ENCODE measurements around the gene PRKCA. TPM values are rescaled to one million over a fixed set of nuclear protein-coding genes. Genes with fewer than 3 reads are reported as not detected.

The PRKCA gene
- total and polyA plus RNA-seq, 2 donors (not counting 3 experiments of a cell fraction or from before 2014, with no cell fraction given) = 7.5 to 34.2 TPM

DNA sequence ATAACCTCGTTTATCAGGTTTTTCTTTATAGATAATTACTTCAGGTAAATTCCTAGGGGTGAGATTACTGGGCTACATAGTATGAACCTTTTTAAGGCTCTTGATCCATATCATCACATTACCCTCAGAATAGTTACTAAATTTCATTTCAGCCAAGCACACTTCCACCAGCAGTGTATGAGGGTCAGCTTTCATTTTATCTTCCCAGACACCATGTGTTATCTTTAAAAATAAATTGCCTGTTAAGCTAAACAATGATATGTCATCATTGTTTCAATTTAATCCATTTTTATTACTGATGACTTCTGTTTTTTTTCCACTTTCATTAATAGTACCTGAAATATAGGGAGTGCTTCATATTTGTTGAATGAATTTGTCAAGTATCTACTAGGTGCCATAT, 33.4 kb downstream of the PRKCA start:
- POLR2A ChIA-PET = no interaction called here
- no peaks in the 10 kb centered on the region for H3K4me1 ChIP-seq (ENCODE audit: control insufficient read depth, extremely low read depth, insufficient read depth, low read length)
- no peaks in the 10 kb centered on the region for H3K36me3 ChIP-seq (ENCODE audit: control insufficient read depth in 2 of 2, extremely low read depth in 1 of 2, insufficient read depth in 2 of 2, low read length in 2 of 2)
- CTCF ChIA-PET = interaction anchor here (1.1 to 2.2 kb wide), 2 partner anchors 9 to 18 kb away, joined by 3 to 10 read pairs; no protein-coding TSS in a partner anchor
- H3K27ac ChIP-seq (ENCODE audit: insufficient read depth, low read depth, low read length) = no peak overlapping the region
- no TSS peak for BruUV-seq (replicated peaks)
- H3K4me2 ChIP-seq (ENCODE audit: insufficient read depth, low read length) = no peak overlapping the region
- no peaks in the 10 kb centered on the region for H3K9me1 ChIP-seq (replicated peaks; ENCODE audit: control insufficient read depth, extremely low read depth, insufficient read depth, low read length)
- no peak overlapping the region for H3K4me3 ChIP-seq (replicated peaks in 1 of 3; ENCODE audit: insufficient read depth in 1 of 3, low read depth in 1 of 3, low read length in 3 of 3)
- TF ChIP-seq MYC (IDR thresholded peaks at IDR 0.05; ENCODE audit: low read depth, low read length) (no peak), GATA2 (IDR thresholded peaks at IDR 0.05; ENCODE audit: insufficient read depth, insufficient read length, low read depth, low read length) (no peak)
- TF ChIP-seq, protein P1, sequence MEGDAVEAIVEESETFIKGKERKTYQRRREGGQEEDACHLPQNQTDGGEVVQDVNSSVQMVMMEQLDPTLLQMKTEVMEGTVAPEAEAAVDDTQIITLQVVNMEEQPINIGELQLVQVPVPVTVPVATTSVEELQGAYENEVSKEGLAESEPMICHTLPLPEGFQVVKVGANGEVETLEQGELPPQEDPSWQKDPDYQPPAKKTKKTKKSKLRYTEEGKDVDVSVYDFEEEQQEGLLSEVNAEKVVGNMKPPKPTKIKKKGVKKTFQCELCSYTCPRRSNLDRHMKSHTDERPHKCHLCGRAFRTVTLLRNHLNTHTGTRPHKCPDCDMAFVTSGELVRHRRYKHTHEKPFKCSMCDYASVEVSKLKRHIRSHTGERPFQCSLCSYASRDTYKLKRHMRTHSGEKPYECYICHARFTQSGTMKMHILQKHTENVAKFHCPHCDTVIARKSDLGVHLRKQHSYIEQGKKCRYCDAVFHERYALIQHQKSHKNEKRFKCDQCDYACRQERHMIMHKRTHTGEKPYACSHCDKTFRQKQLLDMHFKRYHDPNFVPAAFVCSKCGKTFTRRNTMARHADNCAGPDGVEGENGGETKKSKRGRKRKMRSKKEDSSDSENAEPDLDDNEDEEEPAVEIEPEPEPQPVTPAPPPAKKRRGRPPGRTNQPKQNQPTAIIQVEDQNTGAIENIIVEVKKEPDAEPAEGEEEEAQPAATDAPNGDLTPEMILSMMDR (IDR thresholded peaks at IDR 0.05; ENCODE audit: extremely low read depth in 1 of 2, insufficient read depth in 1 of 2, low read depth in 1 of 2, low read length in 2 of 2) = no peak
- no peak for DNase-seq (ENCODE audit: low read depth, low spot score)
- dilution Hi-C loops (cut with MboI; ENCODE audit: extremely low pct_ligation_motif_present, low sequenced_read_pairs) = no loop called here
- peaks cover 15% of the 10 kb centered on the region for H3K79me2 ChIP-seq (ENCODE audit: control insufficient read depth, insufficient read depth, low read length)
- H4K20me1 ChIP-seq (replicated peaks; ENCODE audit: control insufficient read depth, extremely low read depth, insufficient read depth, low read length) = no peaks in the 10 kb centered on the region
- no peak overlapping the region for H2AFZ ChIP-seq (ENCODE audit: low read depth, low read length)
- no peaks in the 10 kb centered on the region for H3K27me3 ChIP-seq (ENCODE audit: control insufficient read depth in 2 of 2, insufficient read depth in 2 of 2, low read length in 2 of 2)
- intact Hi-C loops (cut with micrococcal nuclease) = no loop called here
- H3K9me3 ChIP-seq (replicated peaks; ENCODE audit: control insufficient read depth, insufficient read depth, low read length) = no peaks in the 10 kb centered on the region
- H3K9ac ChIP-seq (replicated peaks; ENCODE audit: extremely low read depth, insufficient read depth, low read length) = no peak overlapping the region
- FAIRE-seq = no peak

DNA sequence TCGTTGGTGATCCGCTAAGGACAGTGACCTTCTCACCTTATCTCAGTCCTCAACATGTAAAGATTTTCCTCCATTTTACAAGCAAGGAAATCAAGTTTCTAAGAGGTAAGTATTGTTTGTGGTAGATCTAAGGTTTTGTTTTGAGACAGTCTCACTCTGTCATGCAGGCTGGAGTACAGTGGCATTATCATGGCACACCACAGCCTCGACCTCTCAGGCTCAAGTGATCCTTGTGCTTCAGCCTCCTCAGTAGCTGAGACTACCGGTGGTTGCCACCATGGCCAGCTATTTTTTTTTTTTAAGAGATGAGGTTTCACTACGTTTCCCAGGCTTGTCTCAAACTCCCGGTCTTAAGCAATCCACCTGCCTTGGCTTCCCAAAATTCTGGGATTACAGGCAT, 34.9 kb downstream of the PRKCA start:
- intact Hi-C loops (cut with micrococcal nuclease) = no loop called here
- POLR2A ChIA-PET = no interaction called here
- CTCF ChIA-PET = interaction anchor here (1.7 kb wide), 1 partner anchor 11 kb away, joined by 4 read pairs; no protein-coding TSS in a partner anchor

More for the DNA sequence above, 34.9 kb downstream of the PRKCA start:
- FAIRE-seq (no peak), DNase-seq (ENCODE audit: low read depth, low spot score) (no peak)
- Histone ChIP-seq H3K79me2 (ENCODE audit: control insufficient read depth, insufficient read depth, low read length) (peaks cover 12% of the 10 kb centered on the region), H3K4me3 (replicated peaks in 1 of 3; ENCODE audit: insufficient read depth in 1 of 3, low read depth in 1 of 3, low read length in 3 of 3) (no peak overlapping the region), H3K4me2 (ENCODE audit: insufficient read depth, low read length) (no peak overlapping the region), H4K20me1 (replicated peaks; ENCODE audit: control insufficient read depth, extremely low read depth, insufficient read depth, low read length) (no peaks in the 10 kb centered on the region), H3K9ac (replicated peaks; ENCODE audit: extremely low read depth, insufficient read depth, low read length) (no peak overlapping the region), H3K36me3 (ENCODE audit: control insufficient read depth in 2 of 2, extremely low read depth in 1 of 2, insufficient read depth in 2 of 2, low read length in 2 of 2) (no peaks in the 10 kb centered on the region), H3K27ac (ENCODE audit: insufficient read depth, low read depth, low read length) (no peak overlapping the region), H3K27me3 (ENCODE audit: control insufficient read depth in 2 of 2, insufficient read depth in 2 of 2, low read length in 2 of 2) (no peaks in the 10 kb centered on the region), H3K4me1 (ENCODE audit: control insufficient read depth, extremely low read depth, insufficient read depth, low read length) (no peaks in the 10 kb centered on the region), H3K9me1 (replicated peaks; ENCODE audit: control insufficient read depth, extremely low read depth, insufficient read depth, low read length) (no peaks in the 10 kb centered on the region), H2AFZ (ENCODE audit: low read depth, low read length) (no peak overlapping the region), H3K9me3 (replicated peaks; ENCODE audit: control insufficient read depth, insufficient read depth, low read length) (no peaks in the 10 kb centered on the region)
- TF ChIP-seq MYC (IDR thresholded peaks at IDR 0.05; ENCODE audit: low read depth, low read length) (no peak), GATA2 (IDR thresholded peaks at IDR 0.05; ENCODE audit: insufficient read depth, insufficient read length, low read depth, low read length) (no peak)
- TF ChIP-seq, protein P2, sequence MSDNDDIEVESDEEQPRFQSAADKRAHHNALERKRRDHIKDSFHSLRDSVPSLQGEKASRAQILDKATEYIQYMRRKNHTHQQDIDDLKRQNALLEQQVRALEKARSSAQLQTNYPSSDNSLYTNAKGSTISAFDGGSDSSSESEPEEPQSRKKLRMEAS (IDR thresholded peaks at IDR 0.05; ENCODE audit: insufficient read depth, insufficient read length) = no peak
- BruUV-seq (replicated peaks) = no TSS peak
- dilution Hi-C loops (cut with MboI; ENCODE audit: extremely low pct_ligation_motif_present, low sequenced_read_pairs) = no loop called here

Data from endothelial cell of umbilical vein (primary cell).